ENCODE results near the gene EFHC2.
"Not testable (repeated sequence)": the region's sequence is repeated elsewhere in the genome, so short reads cannot be mapped to it uniquely, and the experiment has no call there.

EFHC2 gene

GRCh38 chrX:44299177-44299576 lies 44.3 kb downstream of the EFHC2 start:
- DNase-seq (ENCODE audit: low read depth, low spot score) = no peak

- DNase-seq (ENCODE audit: low read depth, low spot score) = no peak
Measured at GRCh38 chrX:44291468-44292092, 51.9 kb downstream of the EFHC2 start.

GRCh38 chrX:44290718-44291117 lies 52.8 kb downstream of the EFHC2 start:
- no peak for DNase-seq (ENCODE audit: low read depth, low spot score)

DNA sequence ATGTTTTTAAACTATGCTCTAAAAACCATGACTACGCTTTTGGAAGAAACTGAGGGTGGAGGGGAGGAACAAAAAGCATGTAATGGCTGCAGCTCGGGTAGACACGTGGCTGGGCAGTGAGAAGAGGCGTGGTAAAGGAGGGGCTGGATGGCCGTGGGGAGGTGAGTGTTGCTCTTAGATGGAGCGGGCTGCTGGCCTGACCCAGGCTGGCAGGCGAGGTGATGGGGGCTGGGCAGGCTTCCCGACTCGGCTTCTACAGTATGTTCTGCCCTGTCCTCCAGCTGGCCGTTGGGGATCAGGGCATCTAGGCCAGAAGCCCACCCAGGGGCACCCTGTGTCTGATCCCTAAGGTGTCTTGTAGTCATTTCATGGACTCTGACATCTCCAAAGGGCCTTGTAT lies 60.7 kb downstream of the EFHC2 start:
- DNase-seq (ENCODE audit: low read depth, low spot score) = no peak

DNA sequence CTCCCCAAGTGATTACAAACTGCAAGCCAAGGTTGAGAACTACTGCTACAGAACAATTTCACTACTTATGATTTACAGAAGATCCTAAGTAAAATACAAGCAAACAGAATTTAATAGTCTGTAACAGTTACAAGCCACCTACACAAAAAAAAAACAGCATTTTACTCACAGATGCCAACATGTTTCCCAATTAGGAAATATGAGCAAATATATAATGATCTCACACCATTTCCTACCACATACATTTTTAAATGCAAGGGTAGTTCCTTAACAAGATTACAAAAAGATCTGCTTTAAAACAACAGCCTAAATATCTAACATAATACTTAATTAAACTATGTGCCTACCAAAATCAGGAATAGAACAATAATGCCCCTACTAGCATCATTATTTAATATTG lies 63.4 kb downstream of the EFHC2 start:
- no peak for DNase-seq (ENCODE audit: low read depth, low spot score)

GRCh38 chrX:44274096-44274495 lies 69.4 kb downstream of the EFHC2 start:
- DNase-seq (ENCODE audit: low read depth, low spot score) = no peak

DNA sequence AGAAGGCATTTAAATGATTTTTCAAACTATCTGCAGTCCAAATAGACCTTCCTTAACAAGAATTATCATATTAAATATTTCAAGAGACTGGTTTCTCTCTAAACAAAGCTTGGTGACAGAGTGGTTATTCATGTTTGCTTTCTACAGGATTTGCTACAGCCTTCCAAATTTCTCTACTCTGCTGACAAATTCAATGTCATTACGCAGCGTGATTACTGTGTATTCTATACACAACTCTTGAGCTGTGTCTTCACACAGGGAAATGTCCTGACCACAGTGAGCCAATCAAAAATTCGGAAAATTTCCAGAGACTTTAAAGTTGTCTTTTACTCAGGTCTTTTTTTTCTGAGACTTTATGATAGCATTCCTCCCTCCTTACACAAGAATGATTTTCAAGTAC lies 75.6 kb downstream of the EFHC2 start:
- DNase-seq (ENCODE audit: low read depth, low spot score) = no peak

DNA sequence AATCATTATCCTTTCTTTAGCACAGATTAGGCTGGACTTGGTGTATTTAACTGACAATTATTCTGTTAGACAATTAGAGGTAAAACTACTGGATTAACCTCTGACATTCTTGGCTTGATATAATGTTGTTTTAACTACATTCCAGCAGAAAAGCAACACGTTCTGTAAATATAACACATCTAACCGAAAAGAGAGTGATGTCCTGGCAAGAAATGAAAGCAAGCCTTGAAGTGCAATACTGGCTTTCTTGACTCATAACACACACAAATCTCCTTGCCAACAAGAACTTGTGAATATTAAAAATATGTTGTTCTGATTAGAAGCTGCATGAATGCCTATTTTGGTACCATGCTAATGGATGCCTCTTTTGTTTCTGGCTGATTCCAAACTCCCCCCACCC lies 76.4 kb downstream of the EFHC2 start:
- DNase-seq (ENCODE audit: low read depth, low spot score) = no peak

DNA sequence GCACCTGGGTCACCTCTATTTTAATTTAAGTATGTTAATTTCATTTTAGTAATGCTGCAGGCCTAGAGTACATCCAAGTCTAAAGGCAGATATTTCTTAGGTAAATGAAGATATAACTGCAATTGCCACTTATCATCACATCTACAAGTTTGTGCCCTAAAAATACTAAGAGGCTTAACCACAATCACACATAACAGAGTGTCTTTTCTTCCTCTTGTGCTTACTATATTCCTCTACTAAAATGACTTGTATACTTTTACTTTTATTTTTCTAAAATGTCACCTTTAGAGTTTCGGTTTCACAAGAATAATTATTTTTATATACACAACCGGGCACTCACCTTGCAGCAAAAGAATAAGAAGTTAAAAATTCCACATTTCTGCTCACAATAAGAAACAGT lies 77.9 kb downstream of the EFHC2 start:
- DNase-seq (ENCODE audit: low read depth, low spot score) = no peak

DNA sequence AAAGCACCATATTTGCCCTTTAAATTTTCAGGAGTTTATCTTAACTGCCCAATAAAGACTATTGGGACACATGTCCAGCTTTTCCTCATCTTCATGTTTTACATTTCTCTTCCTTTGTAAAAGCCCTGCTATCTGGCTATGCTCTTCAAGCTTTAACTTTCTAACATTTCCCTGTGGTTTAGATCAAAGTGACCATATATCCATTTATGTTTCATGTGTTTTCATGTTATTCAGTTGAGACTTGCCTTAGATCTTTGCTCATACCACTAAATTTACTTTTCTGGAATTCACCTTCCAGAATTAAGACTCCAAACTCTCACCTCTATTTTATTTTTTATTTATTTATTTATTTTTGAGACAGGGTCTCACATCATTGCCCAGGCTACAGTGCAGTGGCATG lies 78.5 kb downstream of the EFHC2 start:
- DNase-seq (ENCODE audit: low read depth, low spot score) = no peak

DNA sequence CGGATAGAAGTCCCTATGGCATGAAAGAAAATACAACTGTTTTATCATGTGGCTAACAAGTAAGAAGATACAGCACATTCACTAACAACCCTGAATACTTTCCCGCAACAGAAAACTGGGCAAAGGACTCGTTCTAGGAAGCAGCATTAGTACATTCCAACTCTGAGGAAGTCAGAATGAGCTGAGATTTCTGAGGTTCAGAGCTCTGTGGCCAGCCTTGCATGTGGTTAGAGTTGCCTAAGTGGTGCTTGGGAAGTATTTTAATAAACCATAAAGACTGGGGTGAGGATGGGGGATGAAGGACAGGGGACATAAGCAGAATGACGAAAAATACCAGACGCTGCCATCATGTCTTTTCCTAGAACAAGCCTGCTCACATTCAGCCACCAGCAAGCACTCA lies 82.2 kb downstream of the EFHC2 start:
- no peak for DNase-seq (ENCODE audit: low read depth, low spot score)

GRCh38 chrX:44260609-44261008 lies 82.9 kb downstream of the EFHC2 start:
- no peak for DNase-seq (ENCODE audit: low read depth, low spot score)

GRCh38 chrX:44255742-44256141 lies 87.7 kb downstream of the EFHC2 start:
- DNase-seq (ENCODE audit: low read depth, low spot score) = not testable (repeated sequence)

GRCh38 chrX:44253575-44253942 lies 89.9 kb downstream of the EFHC2 start:
- DNase-seq (ENCODE audit: low read depth, low spot score) = no peak

DNA sequence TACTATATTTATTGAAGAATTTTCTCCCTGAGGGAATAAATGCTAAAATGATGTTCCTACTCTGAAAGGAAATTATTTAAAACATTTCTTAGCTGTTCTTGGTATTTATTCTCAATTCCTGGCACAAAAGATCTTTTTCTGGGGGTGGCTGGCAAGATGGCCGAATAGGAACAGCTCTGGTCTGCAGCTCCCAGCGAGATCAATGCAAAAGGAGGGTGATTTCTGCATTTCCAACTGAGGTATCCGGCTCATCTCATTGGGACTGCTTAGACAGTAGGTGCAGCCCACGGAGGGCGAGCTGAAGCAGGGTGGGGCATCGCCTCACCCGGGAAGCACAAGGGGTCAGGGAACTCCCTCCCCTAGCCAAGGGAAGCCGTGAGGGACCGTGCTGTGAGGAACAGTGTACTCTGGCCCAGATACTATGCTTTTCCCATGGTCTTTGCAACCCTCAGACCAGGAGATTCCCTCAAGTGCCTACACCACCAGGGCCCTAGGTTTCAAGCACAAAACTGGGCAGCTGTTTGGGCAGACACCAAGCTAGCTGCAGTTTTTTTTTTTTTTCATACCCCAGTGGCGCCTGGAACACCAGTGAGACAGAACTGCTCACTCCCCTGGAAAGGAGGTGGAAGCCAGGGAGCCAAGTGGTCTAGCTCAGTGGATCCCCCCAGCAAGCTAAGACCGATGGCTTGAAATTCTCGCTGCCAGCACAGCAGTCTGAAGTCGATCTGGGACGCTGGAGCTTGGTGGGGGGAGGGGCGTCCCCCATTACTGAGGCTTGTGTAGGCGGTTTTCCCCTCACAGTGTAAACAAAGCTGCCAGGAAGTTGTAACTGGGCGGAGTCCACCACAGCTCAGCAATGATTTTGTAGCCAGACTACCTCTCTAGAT lies 90.5 kb downstream of the EFHC2 start:
- not testable (repeated sequence) for DNase-seq (ENCODE audit: low read depth, low spot score)

GRCh38 chrX:44247468-44247867 lies 96.0 kb downstream of the EFHC2 start:
- DNase-seq (ENCODE audit: low read depth, low spot score) = no peak

DNA sequence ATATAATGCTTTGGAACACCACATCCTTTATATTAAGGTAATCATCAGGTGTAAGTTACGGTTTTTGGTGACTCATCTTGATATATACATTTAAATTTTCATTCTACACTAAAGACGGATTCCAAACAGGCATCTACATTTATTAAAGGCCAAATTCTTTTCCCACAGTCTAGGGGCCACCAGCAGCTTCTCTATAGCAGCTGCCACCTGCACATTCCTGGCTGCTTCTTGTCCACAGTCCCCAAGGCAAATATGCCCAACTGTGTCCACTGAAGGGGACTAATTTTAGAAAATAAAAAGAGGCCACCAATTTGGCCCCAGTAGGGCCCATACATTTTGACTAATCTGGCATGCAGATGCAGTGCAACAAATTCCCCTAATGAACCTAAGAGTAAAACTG lies 96.6 kb downstream of the EFHC2 start:
- DNase-seq (ENCODE audit: low read depth, low spot score) = no peak

- no peak for DNase-seq (ENCODE audit: low read depth, low spot score)
Measured at GRCh38 chrX:44245733-44246132, 97.7 kb downstream of the EFHC2 start.

DNA sequence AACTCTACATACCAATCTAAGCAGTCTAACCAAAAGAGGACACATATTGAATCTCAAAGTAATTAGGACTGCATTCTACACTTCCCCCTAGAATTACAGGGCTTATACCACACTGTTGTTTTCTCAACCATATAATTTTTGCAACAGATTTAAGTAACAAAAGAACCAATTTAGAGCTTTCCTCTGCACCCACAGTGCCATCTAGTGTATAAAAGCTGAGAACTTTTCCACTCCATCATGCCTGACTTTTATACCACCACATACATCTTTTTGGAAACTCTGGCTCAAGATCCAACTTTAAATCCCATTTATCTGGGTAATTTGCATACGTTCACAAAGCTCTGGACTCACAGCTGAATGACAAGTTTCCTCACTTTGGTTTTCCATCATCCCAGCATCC lies 99.5 kb downstream of the EFHC2 start:
- DNase-seq (ENCODE audit: low read depth, low spot score) = no peak

DNA sequence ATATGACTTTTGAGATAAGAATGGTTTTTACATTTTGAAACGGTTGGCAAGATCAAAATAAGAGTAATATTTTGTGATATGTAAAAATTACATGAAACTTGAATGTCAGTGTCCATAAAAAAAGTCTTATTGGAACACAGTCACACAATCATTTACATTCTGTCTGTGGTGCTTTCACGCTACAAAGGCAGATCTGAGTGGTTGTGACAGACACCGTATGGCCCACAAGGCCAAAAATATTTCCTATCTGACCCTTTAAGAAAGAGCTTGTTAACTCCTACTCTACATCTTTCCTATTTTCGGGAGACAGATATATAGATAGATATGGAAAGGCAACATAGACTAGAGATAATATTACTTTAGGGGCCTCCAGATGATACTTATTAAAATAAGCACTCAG lies 101.9 kb downstream of the EFHC2 start:
- DNase-seq (ENCODE audit: low read depth, low spot score) = no peak

GRCh38 chrX:44240036-44240435 lies 103.4 kb downstream of the EFHC2 start:
- DNase-seq (ENCODE audit: low read depth, low spot score) = no peak

DNA sequence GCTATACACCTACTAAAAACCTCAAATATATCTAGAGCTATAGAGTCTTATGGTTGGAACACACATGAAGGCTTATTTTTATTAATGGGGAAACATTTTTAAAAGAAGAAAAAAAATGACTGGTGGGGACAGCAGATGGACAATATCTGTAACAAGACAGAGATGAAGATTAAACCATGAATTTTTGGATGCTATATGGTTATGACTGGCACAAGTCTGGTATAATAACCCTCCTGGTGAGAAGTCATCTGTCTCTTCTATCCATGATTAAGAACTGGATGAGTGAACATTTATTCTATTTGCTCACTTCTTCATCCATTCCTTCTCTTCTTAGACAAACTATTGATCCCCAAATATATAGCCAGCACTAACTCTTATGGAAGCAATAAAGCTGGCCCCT lies 104.4 kb downstream of the EFHC2 start:
- DNase-seq (ENCODE audit: low read depth, low spot score) = no peak

DNA sequence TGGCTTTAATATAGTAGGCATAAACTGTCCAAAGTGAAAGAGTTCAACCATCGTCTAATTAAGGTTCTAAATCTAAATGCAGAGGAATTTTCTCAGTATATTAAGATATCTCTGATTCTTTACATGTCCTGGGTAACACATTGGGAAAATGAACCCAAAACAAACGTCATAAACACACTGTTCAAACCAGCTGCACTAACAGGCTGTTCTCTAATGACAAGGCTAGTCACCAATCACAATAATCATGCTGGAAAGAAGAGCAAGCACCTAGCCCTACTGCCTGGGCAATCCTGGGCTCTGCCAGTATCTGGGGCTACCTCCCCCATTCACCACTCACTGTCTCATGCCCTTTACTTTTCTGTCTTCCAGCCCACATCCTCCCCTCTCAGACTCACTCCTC lies 107.9 kb downstream of the EFHC2 start:
- no peak for DNase-seq (ENCODE audit: low read depth, low spot score)
